GM21447 (cell line): ENCODE measurements around the gene TMEM74B.

ENCODE experiments used
- ATAC-seq: cut with Tn5 transposase; IDR thresholded peaks from one replicate; pipeline ENCODE4 v1.9.1; 2021; ENCODE audit not compliant: unreplicated experiment

The TMEM74B gene

GRCh38 chr20:1183153-1183552 lies 1.6 kb downstream of the TMEM74B start:
- no peak for ATAC-seq

- no peak for ATAC-seq
These were observed 2.7 kb downstream of the TMEM74B start for GRCh38 chr20:1182106-1182505.

GRCh38 chr20:1180949-1181348 lies 3.8 kb downstream of the TMEM74B start:
- ATAC-seq, result no peak

GRCh38 chr20:1178623-1179022 lies 6.2 kb downstream of the TMEM74B start:
- ATAC-seq, result no peak

- ATAC-seq, result no peak
These were observed 6.7 kb downstream of the TMEM74B start for GRCh38 chr20:1178103-1178502.

- no peak for ATAC-seq
These were observed 7.1 kb downstream of the TMEM74B start for GRCh38 chr20:1177680-1178079.

- no peak for ATAC-seq
These were observed 10.0 kb downstream of the TMEM74B start for GRCh38 chr20:1174787-1175186.

GRCh38 chr20:1173698-1174097 lies 11.1 kb downstream of the TMEM74B start:
- no peak for ATAC-seq

GRCh38 chr20:1171461-1172093 lies 13.2 kb downstream of the TMEM74B start:
- ATAC-seq, result no peak

GRCh38 chr20:1169224-1169623 lies 15.6 kb downstream of the TMEM74B start:
- ATAC-seq, result no peak

GRCh38 chr20:1166948-1167720 lies 17.6 kb downstream of the TMEM74B start:
- no peak for ATAC-seq

- no peak for ATAC-seq
These were observed 18.8 kb downstream of the TMEM74B start for GRCh38 chr20:1165941-1166340.

GRCh38 chr20:1165521-1165920 lies 19.3 kb downstream of the TMEM74B start:
- ATAC-seq, result no peak

- ATAC-seq, result no peak
These were observed 19.9 kb downstream of the TMEM74B start for GRCh38 chr20:1164871-1165270.

GRCh38 chr20:1163653-1164052 lies 21.1 kb downstream of the TMEM74B start:
- ATAC-seq, result no peak

- ATAC-seq, result no peak
These were observed 21.7 kb downstream of the TMEM74B start for GRCh38 chr20:1163105-1163504.

GRCh38 chr20:1160991-1161390 lies 23.8 kb downstream of the TMEM74B start:
- ATAC-seq, result no peak

GRCh38 chr20:1160496-1160895 lies 24.3 kb downstream of the TMEM74B start:
- ATAC-seq, result no peak

GRCh38 chr20:1155342-1155741 lies 29.4 kb downstream of the TMEM74B start:
- no peak for ATAC-seq

GRCh38 chr20:1154691-1155090 lies 30.1 kb downstream of the TMEM74B start:
- ATAC-seq, result no peak

- ATAC-seq, result no peak
These were observed 30.6 kb downstream of the TMEM74B start for GRCh38 chr20:1154226-1154625.

- ATAC-seq, result no peak
These were observed 33.8 kb downstream of the TMEM74B start for GRCh38 chr20:1150968-1151367.

GRCh38 chr20:1150218-1150617 lies 34.6 kb downstream of the TMEM74B start:
- ATAC-seq, result no peak
